Peyer's patch (tissue), 4 donors: ENCODE measurements around the gene PIK3C2G. TPM values are rescaled to one million over a fixed set of nuclear protein-coding genes. Genes with fewer than 3 reads are reported as not detected.

Source experiments
- DNase-seq, 3 donors: peaks; one replicate each; pipeline ENCODE4 v3.0.0-alpha.2; 2017 to 2019
- H3K27ac ChIP-seq, 4 donors: fragments of 200-600 bp; sonication (generic); one replicate each; pipeline ENCODE4 v1.5.1; 2016 to 2019
- H3K27me3 ChIP-seq, 2 donors: fragments of 200-600 bp; sonication (generic); one replicate each; pipeline ENCODE4 v1.5.1; 2019
- H3K36me3 ChIP-seq, 3 donors: fragments of 200-600 bp; sonication (generic); one replicate each; pipeline ENCODE4 v1.5.1; 2016 to 2019
- H3K4me1 ChIP-seq, 4 donors: fragments of 200-600 bp; sonication (generic); one replicate each; pipeline ENCODE4 v1.5.1; 2016 to 2019
- H3K4me3 ChIP-seq, 4 donors: fragments of 200-600 bp; sonication (generic); 1 replicate in 3 of 4; 2 replicates in 1 of 4; pipeline ENCODE4 v1.5.1; 2016 to 2019; ENCODE audit warnings: mild to moderate bottlenecking in 1 of 4
- H3K9me3 ChIP-seq, 4 donors: fragments of 200-600 bp; sonication (generic); one replicate each; pipeline ENCODE4 v1.5.1; 2016 to 2019; ENCODE audit warnings: mild to moderate bottlenecking in 1 of 4
- POLR2A ChIP-seq, 2 donors: fragments of 450-650 bp; IDR thresholded peaks; one replicate each; pipeline ENCODE4 v1.5.1; 2017; ENCODE audit warnings: antibody characterized with exemption in 2 of 2, mild to moderate bottlenecking in 2 of 2, moderate library complexity in 2 of 2
- total RNA-seq, 4 donors: library from RNA; depleted of rRNA; stranded (reverse); fragments of >200 nt; gene quantifications; one replicate each; pipeline ENCODE4 v1.1.0, GENCODE V29; 2016
- TF ChIP-seq, protein P1 (sequence below), 6 experiments: fragments of 450-650 bp in 4 of 6; fragments of 200-600 bp in 2 of 6; sonication (generic) in 1 of 6; IDR thresholded peaks; one replicate each; pipeline ENCODE4 v1.5.1; 2017 to 2019; ENCODE audit warnings: antibody characterized with exemption in 6 of 6, mild to moderate bottlenecking in 3 of 6, moderate library complexity in 1 of 6

PIK3C2G gene
- 10 to 100 TPM in 3 of 4 donors, 1 to 10 TPM in 1; 4.1 to 32.1 (median 24.6) TPM for total RNA-seq

GRCh38 chr12:18261273-18261672 lies at the start of gene PIK3C2G:
PIK3C2G (plus strand) TSS chr12:18261518; CDS start chr12:18282082, 20,564 bp downstream.
- Histone ChIP-seq H3K36me3 (no peaks in the 10 kb centered on the region), H3K27ac (no peak within 1 kb of the TSS), H3K9me3 (no peaks in the 10 kb centered on the region), H3K4me1 (no peaks in the 10 kb centered on the region), H3K4me3 (no peak within 1 kb of the TSS), H3K27me3 (no peaks in the 10 kb centered on the region)
- TF ChIP-seq, protein P1, sequence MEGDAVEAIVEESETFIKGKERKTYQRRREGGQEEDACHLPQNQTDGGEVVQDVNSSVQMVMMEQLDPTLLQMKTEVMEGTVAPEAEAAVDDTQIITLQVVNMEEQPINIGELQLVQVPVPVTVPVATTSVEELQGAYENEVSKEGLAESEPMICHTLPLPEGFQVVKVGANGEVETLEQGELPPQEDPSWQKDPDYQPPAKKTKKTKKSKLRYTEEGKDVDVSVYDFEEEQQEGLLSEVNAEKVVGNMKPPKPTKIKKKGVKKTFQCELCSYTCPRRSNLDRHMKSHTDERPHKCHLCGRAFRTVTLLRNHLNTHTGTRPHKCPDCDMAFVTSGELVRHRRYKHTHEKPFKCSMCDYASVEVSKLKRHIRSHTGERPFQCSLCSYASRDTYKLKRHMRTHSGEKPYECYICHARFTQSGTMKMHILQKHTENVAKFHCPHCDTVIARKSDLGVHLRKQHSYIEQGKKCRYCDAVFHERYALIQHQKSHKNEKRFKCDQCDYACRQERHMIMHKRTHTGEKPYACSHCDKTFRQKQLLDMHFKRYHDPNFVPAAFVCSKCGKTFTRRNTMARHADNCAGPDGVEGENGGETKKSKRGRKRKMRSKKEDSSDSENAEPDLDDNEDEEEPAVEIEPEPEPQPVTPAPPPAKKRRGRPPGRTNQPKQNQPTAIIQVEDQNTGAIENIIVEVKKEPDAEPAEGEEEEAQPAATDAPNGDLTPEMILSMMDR (IDR thresholded peaks at IDR 0.05) = no peak
- TF ChIP-seq POLR2A (IDR thresholded peaks at IDR 0.05) = no peak
- no peak for DNase-seq

GRCh38 chr12:18217966-18218365 lies 43.4 kb upstream of the PIK3C2G start:
- H3K27me3 ChIP-seq = no peaks in the 10 kb centered on the region
- no peak overlapping the region for H3K4me3 ChIP-seq
- DNase-seq = no peak
- no peak for TF ChIP-seq POLR2A (IDR thresholded peaks at IDR 0.05)
- TF ChIP-seq, protein P1 (IDR thresholded peaks at IDR 0.05) = no peak
- no peak overlapping the region for H3K27ac ChIP-seq
- H3K36me3 ChIP-seq = no peaks in the 10 kb centered on the region
- H3K4me1 ChIP-seq = no peaks in the 10 kb centered on the region
- no peaks in the 10 kb centered on the region for H3K9me3 ChIP-seq

GRCh38 chr12:18221726-18222125 lies 39.6 kb upstream of the PIK3C2G start:
- Histone ChIP-seq H3K27me3 (no peaks in the 10 kb centered on the region), H3K4me1 (no peaks in the 10 kb centered on the region), H3K9me3 (no peaks in the 10 kb centered on the region), H3K4me3 (no peak overlapping the region), H3K36me3 (no peaks in the 10 kb centered on the region), H3K27ac (no peak overlapping the region)
- no peak for TF ChIP-seq POLR2A (IDR thresholded peaks at IDR 0.05)
- TF ChIP-seq, protein P1 (IDR thresholded peaks at IDR 0.05) = no peak
- DNase-seq = no peak

- no peak for TF ChIP-seq POLR2A (IDR thresholded peaks at IDR 0.05)
- TF ChIP-seq, protein P1 (IDR thresholded peaks at IDR 0.05) = no peak
- no peaks in the 10 kb centered on the region for H3K27me3 ChIP-seq
- DNase-seq = no peak
- no peak overlapping the region for H3K4me3 ChIP-seq
- no peak overlapping the region for H3K27ac ChIP-seq
- no peaks in the 10 kb centered on the region for H3K9me3 ChIP-seq
- no peaks in the 10 kb centered on the region for H3K36me3 ChIP-seq
- H3K4me1 ChIP-seq = no peaks in the 10 kb centered on the region
These were observed 38.6 kb upstream of the PIK3C2G start for GRCh38 chr12:18222699-18223098.

DNA sequence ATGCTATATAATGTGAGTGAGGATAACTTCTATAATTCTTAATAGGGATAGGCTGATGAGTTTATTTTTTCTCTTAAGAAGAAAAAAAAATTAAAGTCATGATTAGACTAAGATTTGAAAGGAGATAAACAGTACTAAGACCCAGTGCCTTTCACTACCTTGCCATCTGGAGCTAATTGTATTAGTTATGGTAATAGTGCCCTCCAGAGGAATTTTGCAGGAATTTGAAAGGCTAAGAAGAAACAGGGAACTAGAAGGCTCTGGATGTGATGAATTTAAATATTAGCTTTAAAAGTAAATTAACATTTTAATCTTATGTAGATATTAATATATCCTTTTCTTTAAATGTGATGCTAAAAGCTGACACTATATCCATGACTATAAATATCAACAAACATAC lies 36.6 kb upstream of the PIK3C2G start:
- TF ChIP-seq, protein P1 (IDR thresholded peaks at IDR 0.05) = peak in 4 of 6 experiments; percentile 34 to 75 (median 70)
- TF ChIP-seq POLR2A (IDR thresholded peaks at IDR 0.05) = no peak
- no peaks in the 10 kb centered on the region for H3K36me3 ChIP-seq
- H3K4me1 ChIP-seq = no peaks in the 10 kb centered on the region
- no peak for DNase-seq
- no peak overlapping the region for H3K4me3 ChIP-seq
- H3K27me3 ChIP-seq = no peaks in the 10 kb centered on the region
- no peak overlapping the region for H3K27ac ChIP-seq
- H3K9me3 ChIP-seq = no peaks in the 10 kb centered on the region

- no peak overlapping the region for H3K4me3 ChIP-seq
- no peaks in the 10 kb centered on the region for H3K27me3 ChIP-seq
- TF ChIP-seq, protein P1 (IDR thresholded peaks at IDR 0.05) = no peak
- TF ChIP-seq POLR2A (IDR thresholded peaks at IDR 0.05) = no peak
- no peaks in the 10 kb centered on the region for H3K4me1 ChIP-seq
- no peaks in the 10 kb centered on the region for H3K36me3 ChIP-seq
- no peak for DNase-seq
- H3K9me3 ChIP-seq = no peaks in the 10 kb centered on the region
- H3K27ac ChIP-seq = no peak overlapping the region
These were observed 21.8 kb upstream of the PIK3C2G start for GRCh38 chr12:18239526-18239925.
